Nephron (organoid): ENCODE data around the gene GALNT18.

Source experiments
- H3K27ac Mint-ChIP-seq, 3 experiments: 2 replicates each; pipeline ENCODE4 v1.8.0; 2020; ENCODE audit warnings: mixed read lengths in 3 of 3, mild to moderate bottlenecking in 2 of 3, moderate library complexity in 1 of 3
- H3K27me3 Mint-ChIP-seq: 2 replicates; pipeline ENCODE4 v1.8.0; 2021; ENCODE audit warnings: low read depth, mild to moderate bottlenecking, moderate library complexity, mixed read lengths
- H3K36me3 Mint-ChIP-seq: 2 replicates; pipeline ENCODE4 v1.8.0; 2020; ENCODE audit warnings: low read depth, mixed read lengths
- H3K4me1 Mint-ChIP-seq: 2 replicates; pipeline ENCODE4 v1.8.0; 2020; ENCODE audit warnings: mixed read lengths
- H3K4me3 Mint-ChIP-seq, 3 experiments: 2 replicates each; pipeline ENCODE4 v1.8.0; 2020; ENCODE audit warnings: mild to moderate bottlenecking in 3 of 3, mixed read lengths in 3 of 3, moderate library complexity in 2 of 3
- H3K9me3 Mint-ChIP-seq: 2 replicates; pipeline ENCODE4 v1.8.0; 2020; ENCODE audit warnings: mixed read lengths
- TF ChIP-seq, protein P1 (sequence below), 3 experiments: fragments of 200-600 bp; sonication (generic); IDR thresholded peaks; one replicate each; pipeline ENCODE4 v1.5.0; 2021; ENCODE audit warnings: antibody characterized with exemption in 3 of 3; ENCODE audit not compliant: unreplicated experiment in 3 of 3

The GALNT18 gene

GRCh38 chr11:11265320-11265719 lies 356.5 kb downstream of the GALNT18 start:
- Mint-ChIP-seq H3K4me3 (no peak overlapping the region), H3K4me1 (peaks cover 8% of the 10 kb centered on the region), H3K9me3 (no peaks in the 10 kb centered on the region), H3K27me3 (peaks cover 21% of the 10 kb centered on the region), H3K36me3 (no peaks in the 10 kb centered on the region), H3K27ac (no peak overlapping the region)
- TF ChIP-seq, protein P1, sequence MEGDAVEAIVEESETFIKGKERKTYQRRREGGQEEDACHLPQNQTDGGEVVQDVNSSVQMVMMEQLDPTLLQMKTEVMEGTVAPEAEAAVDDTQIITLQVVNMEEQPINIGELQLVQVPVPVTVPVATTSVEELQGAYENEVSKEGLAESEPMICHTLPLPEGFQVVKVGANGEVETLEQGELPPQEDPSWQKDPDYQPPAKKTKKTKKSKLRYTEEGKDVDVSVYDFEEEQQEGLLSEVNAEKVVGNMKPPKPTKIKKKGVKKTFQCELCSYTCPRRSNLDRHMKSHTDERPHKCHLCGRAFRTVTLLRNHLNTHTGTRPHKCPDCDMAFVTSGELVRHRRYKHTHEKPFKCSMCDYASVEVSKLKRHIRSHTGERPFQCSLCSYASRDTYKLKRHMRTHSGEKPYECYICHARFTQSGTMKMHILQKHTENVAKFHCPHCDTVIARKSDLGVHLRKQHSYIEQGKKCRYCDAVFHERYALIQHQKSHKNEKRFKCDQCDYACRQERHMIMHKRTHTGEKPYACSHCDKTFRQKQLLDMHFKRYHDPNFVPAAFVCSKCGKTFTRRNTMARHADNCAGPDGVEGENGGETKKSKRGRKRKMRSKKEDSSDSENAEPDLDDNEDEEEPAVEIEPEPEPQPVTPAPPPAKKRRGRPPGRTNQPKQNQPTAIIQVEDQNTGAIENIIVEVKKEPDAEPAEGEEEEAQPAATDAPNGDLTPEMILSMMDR (IDR thresholded peaks at IDR 0.05; ENCODE audit: unreplicated experiment in 3 of 3) = no peak

GRCh38 chr11:11263238-11264005 lies 358.4 kb downstream of the GALNT18 start:
- Mint-ChIP-seq H3K27ac (no peak overlapping the region), H3K4me3 (no peak overlapping the region), H3K4me1 (peaks cover 8% of the 10 kb centered on the region), H3K9me3 (no peaks in the 10 kb centered on the region), H3K27me3 (peaks cover 13% of the 10 kb centered on the region), H3K36me3 (no peaks in the 10 kb centered on the region)
- TF ChIP-seq, protein P1 (IDR thresholded peaks at IDR 0.05; ENCODE audit: unreplicated experiment in 3 of 3) = no peak

DNA sequence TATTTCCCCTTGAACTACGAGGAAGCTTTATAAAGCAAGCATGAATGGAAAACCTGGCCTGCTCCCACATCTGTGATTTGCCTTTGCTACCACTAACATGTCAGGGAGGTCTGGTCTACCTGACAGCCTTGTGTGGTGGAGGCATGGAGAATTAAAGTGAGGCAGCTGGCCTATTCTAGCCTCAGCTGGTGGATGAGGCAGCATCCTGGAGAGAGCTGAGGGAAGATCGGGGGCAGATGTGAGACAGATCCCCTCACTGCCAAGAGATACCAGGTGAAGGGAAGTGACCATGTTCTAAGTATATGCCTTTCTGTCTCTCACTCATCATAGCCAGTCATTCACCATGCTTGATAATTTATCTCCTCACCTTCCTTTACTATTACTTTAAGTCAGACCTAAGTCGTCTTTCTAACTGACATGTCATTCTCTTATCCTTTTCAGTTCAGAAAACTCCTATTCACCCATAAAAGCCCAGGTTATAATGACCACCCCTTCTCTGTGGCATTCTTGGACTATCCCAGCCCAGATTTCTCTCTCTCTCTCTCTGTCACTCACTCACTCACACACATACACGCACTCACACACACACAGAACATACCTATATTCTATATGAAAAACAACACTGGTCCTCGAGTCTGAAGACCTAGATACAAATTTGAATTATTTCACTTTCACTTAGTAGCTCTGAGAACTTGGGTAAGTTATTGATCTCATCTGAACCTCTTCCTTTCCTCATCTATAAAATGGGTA lies 359.5 kb downstream of the GALNT18 start:
- no peaks in the 10 kb centered on the region for H3K9me3 Mint-ChIP-seq
- no peak overlapping the region for H3K4me3 Mint-ChIP-seq
- peaks cover 13% of the 10 kb centered on the region for H3K27me3 Mint-ChIP-seq
- H3K36me3 Mint-ChIP-seq = no peaks in the 10 kb centered on the region
- TF ChIP-seq, protein P1 (IDR thresholded peaks at IDR 0.05; ENCODE audit: unreplicated experiment in 3 of 3) = no peak
- peaks cover 8% of the 10 kb centered on the region for H3K4me1 Mint-ChIP-seq
- H3K27ac Mint-ChIP-seq = no peak overlapping the region

- H3K27me3 Mint-ChIP-seq = peaks cover 8% of the 10 kb centered on the region
- H3K9me3 Mint-ChIP-seq = no peaks in the 10 kb centered on the region
- TF ChIP-seq, protein P1 (IDR thresholded peaks at IDR 0.05; ENCODE audit: unreplicated experiment in 3 of 3) = no peak
- H3K4me3 Mint-ChIP-seq = no peak overlapping the region
- no peaks in the 10 kb centered on the region for H3K36me3 Mint-ChIP-seq
- peaks cover 8% of the 10 kb centered on the region for H3K4me1 Mint-ChIP-seq
- H3K27ac Mint-ChIP-seq = no peak overlapping the region
Measured at GRCh38 chr11:11261629-11262028, 360.2 kb downstream of the GALNT18 start.

GRCh38 chr11:11260903-11261302 lies 360.9 kb downstream of the GALNT18 start:
- TF ChIP-seq, protein P1 (IDR thresholded peaks at IDR 0.05; ENCODE audit: unreplicated experiment in 3 of 3) = no peak
- no peak overlapping the region for H3K27ac Mint-ChIP-seq
- no peaks in the 10 kb centered on the region for H3K9me3 Mint-ChIP-seq
- H3K27me3 Mint-ChIP-seq = peaks cover 8% of the 10 kb centered on the region
- H3K4me3 Mint-ChIP-seq = no peak overlapping the region
- no peaks in the 10 kb centered on the region for H3K36me3 Mint-ChIP-seq
- H3K4me1 Mint-ChIP-seq = peaks cover 8% of the 10 kb centered on the region
